Large intestine (tissue), 3 donors: ENCODE measurements around the gene TMEM17. TPM values are rescaled to one million over a fixed set of nuclear protein-coding genes. Genes with fewer than 3 reads are reported as not detected.

Experiments
- DNase-seq, 2 donors: peaks; one replicate each; pipeline versions ENCODE4 v3.0.0 to v3.0.0-alpha.2; 2013
- H3K27ac ChIP-seq: one replicate; pipeline ENCODE4 v1.5.1; 2013; ENCODE audit warnings: low read length
- H3K27me3 ChIP-seq: 2 replicates; pipeline ENCODE4 v1.6.1; 2013; ENCODE audit warnings: low read length; ENCODE audit not compliant: control insufficient read depth, insufficient read depth
- H3K36me3 ChIP-seq: 2 replicates; pipeline ENCODE4 v1.6.1; 2013; ENCODE audit warnings: low read length; ENCODE audit not compliant: control insufficient read depth, insufficient read depth
- H3K4me1 ChIP-seq: one replicate; pipeline ENCODE4 v1.6.1; 2013; ENCODE audit warnings: low read length; ENCODE audit not compliant: control insufficient read depth, insufficient read depth
- H3K4me3 ChIP-seq: one replicate; pipeline ENCODE4 v1.5.1; 2013; ENCODE audit warnings: low read length
- H3K9me3 ChIP-seq: one replicate; pipeline ENCODE4 v1.6.1; 2013; ENCODE audit warnings: mild to moderate bottlenecking, low read depth, low read length, moderate library complexity; ENCODE audit not compliant: control insufficient read depth
- WGBS: methylation state at CpG from one replicate; pipeline ENCODE4 v1.1.5; 2013; ENCODE audit warnings: low lambda C conversion rate; ENCODE audit not compliant: insufficient coverage; 5-methylcytosine and 5-hydroxymethylcytosine counted together
- polyA plus RNA-seq: library from polyadenylated mRNA; unstranded; fragments of 120-200 nt; gene quantifications from one replicate; pipeline ENCODE4 v1.2.1, GENCODE V29; 2013

The TMEM17 gene
- polyA plus RNA-seq, 1 donor: 4.2 TPM

- H3K9me3 ChIP-seq: no peaks in the 10 kb centered on the region
- WGBS: 80% methylated on average over 4 of the region's 6 CpGs
- DNase-seq: no peak
- H3K27me3 ChIP-seq: no peaks in the 10 kb centered on the region
- no peaks in the 10 kb centered on the region for H3K36me3 ChIP-seq
- H3K27ac ChIP-seq: no peak overlapping the region
- peaks cover 2% of the 10 kb centered on the region for H3K4me1 ChIP-seq
- no peak overlapping the region for H3K4me3 ChIP-seq
Observed at GRCh38 chr2:62511636-62512035, 5.6 kb upstream of the TMEM17 start.

- Histone ChIP-seq H3K4me1 (peaks cover 2% of the 10 kb centered on the region), H3K4me3 (peak overlapping the region; percentile 86), H3K27ac (peak overlapping the region; percentile 93), H3K9me3 (no peaks in the 10 kb centered on the region), H3K36me3 (no peaks in the 10 kb centered on the region), H3K27me3 (no peaks in the 10 kb centered on the region)
- no CpG with 5 or more reads among the region's 3 CpGs for WGBS
- DNase-seq: no peak
Observed at GRCh38 chr2:62506421-62506750, 391 bp upstream of the TMEM17 start.

GRCh38 chr2:62505109-62505749 is 766 bp downstream of the TMEM17 start:
- peak overlapping the region; percentile 93 for H3K27ac ChIP-seq
- H3K4me3 ChIP-seq: peak overlapping the region; percentile 86
- H3K4me1 ChIP-seq: peaks cover 5% of the 10 kb centered on the region
- peak in 1 of 2 donors; percentile 44 for DNase-seq
- H3K27me3 ChIP-seq: no peaks in the 10 kb centered on the region
- WGBS: no CpG with 5 or more reads among the region's 18 CpGs
- no peaks in the 10 kb centered on the region for H3K36me3 ChIP-seq
- H3K9me3 ChIP-seq: no peaks in the 10 kb centered on the region

GRCh38 chr2:62504657-62505056 is 1.3 kb downstream of the TMEM17 start:
- peaks cover 5% of the 10 kb centered on the region for H3K4me1 ChIP-seq
- H3K27ac ChIP-seq: peak overlapping the region; percentile 93
- H3K9me3 ChIP-seq: no peaks in the 10 kb centered on the region
- WGBS: 81% methylated on average over 2 of the region's 6 CpGs
- H3K27me3 ChIP-seq: no peaks in the 10 kb centered on the region
- no peaks in the 10 kb centered on the region for H3K36me3 ChIP-seq
- peak in 1 of 2 donors; percentile 4 for DNase-seq
- H3K4me3 ChIP-seq: no peak overlapping the region

- no CpG with 5 or more reads among the region's 4 CpGs for WGBS
- H3K36me3 ChIP-seq: no peaks in the 10 kb centered on the region
- no peak for DNase-seq
- no peaks in the 10 kb centered on the region for H3K9me3 ChIP-seq
- no peak overlapping the region for H3K4me3 ChIP-seq
- H3K4me1 ChIP-seq: peaks cover 4% of the 10 kb centered on the region
- H3K27ac ChIP-seq: peak overlapping the region; percentile 76
- no peaks in the 10 kb centered on the region for H3K27me3 ChIP-seq
Observed at GRCh38 chr2:62501794-62502500, 4.0 kb downstream of the TMEM17 start.

GRCh38 chr2:62501069-62501468 is 4.9 kb downstream of the TMEM17 start:
- H3K36me3 ChIP-seq: no peaks in the 10 kb centered on the region
- H3K27ac ChIP-seq: peak overlapping the region; percentile 76
- WGBS: 0% methylated on average over 2 of the region's 3 CpGs
- peaks cover 3% of the 10 kb centered on the region for H3K4me1 ChIP-seq
- DNase-seq: peak; percentile 58 to 88
- H3K27me3 ChIP-seq: no peaks in the 10 kb centered on the region
- H3K9me3 ChIP-seq: no peaks in the 10 kb centered on the region
- H3K4me3 ChIP-seq: no peak overlapping the region

- H3K9me3 ChIP-seq: no peaks in the 10 kb centered on the region
- no peak overlapping the region for H3K27ac ChIP-seq
- H3K36me3 ChIP-seq: no peaks in the 10 kb centered on the region
- peaks cover 3% of the 10 kb centered on the region for H3K4me1 ChIP-seq
- H3K4me3 ChIP-seq: no peak overlapping the region
- no peak for DNase-seq
- H3K27me3 ChIP-seq: no peaks in the 10 kb centered on the region
- 100% methylated on average over 1 of the region's 2 CpGs for WGBS
Observed at GRCh38 chr2:62499430-62500060, 6.5 kb downstream of the TMEM17 start.

GRCh38 chr2:62498739-62499138 is 7.3 kb downstream of the TMEM17 start:
- Histone ChIP-seq H3K27ac (no peak overlapping the region), H3K27me3 (no peaks in the 10 kb centered on the region), H3K9me3 (no peaks in the 10 kb centered on the region), H3K4me1 (peaks cover 3% of the 10 kb centered on the region), H3K36me3 (no peaks in the 10 kb centered on the region), H3K4me3 (no peak overlapping the region)
- DNase-seq: no peak

- Histone ChIP-seq H3K4me3 (no peak overlapping the region), H3K27me3 (no peaks in the 10 kb centered on the region), H3K4me1 (peaks cover under 1% of the 10 kb centered on the region), H3K27ac (no peak overlapping the region), H3K36me3 (no peaks in the 10 kb centered on the region), H3K9me3 (no peaks in the 10 kb centered on the region)
- 90% methylated on average over 2 of the region's 2 CpGs for WGBS
- DNase-seq: no peak
Observed at GRCh38 chr2:62495761-62496160, 10.2 kb downstream of the TMEM17 start.

- no CpG with 5 or more reads among the region's 2 CpGs for WGBS
- no peak for DNase-seq
Observed at GRCh38 chr2:62492048-62492447, 13.9 kb downstream of the TMEM17 start.

More at GRCh38 chr2:62492048-62492447, 13.9 kb downstream of the TMEM17 start:
- Histone ChIP-seq H3K27ac (no peak overlapping the region), H3K36me3 (no peaks in the 10 kb centered on the region), H3K27me3 (no peaks in the 10 kb centered on the region), H3K9me3 (no peaks in the 10 kb centered on the region), H3K4me1 (no peaks in the 10 kb centered on the region), H3K4me3 (no peak overlapping the region)
